H9 (cell line): Measurements from ENCODE around the gene JUP. TPM values are rescaled to one million over a fixed set of nuclear protein-coding genes. Genes with fewer than 3 reads are reported as not detected.

ENCODE experiments used
- DNase-seq: peaks from one replicate; pipeline ENCODE4 v3.0.0-alpha.2; 2017
- H2AFZ ChIP-seq: one replicate; pipeline ENCODE4 v1.6.1; 2013; ENCODE audit warnings: mild to moderate bottlenecking, low read length, control low read depth, moderate library complexity
- H2AK5ac ChIP-seq: 2 replicates; pipeline ENCODE4 v1.6.1; 2013; ENCODE audit warnings: low read length, control low read depth, mixed read lengths; ENCODE audit not compliant: insufficient read length
- H2BK120ac ChIP-seq: one replicate; pipeline ENCODE4 v1.6.1; 2013; ENCODE audit warnings: low read depth, mild to moderate bottlenecking, low read length, control low read depth, inconsistent platforms; ENCODE audit not compliant: poor library complexity, severe bottlenecking
- H2BK12ac ChIP-seq: 2 replicates; pipeline ENCODE4 v1.6.1; 2013; ENCODE audit warnings: low read length, control low read depth, mixed read lengths, low read depth; ENCODE audit not compliant: insufficient read length
- H2BK15ac ChIP-seq: 2 replicates; pipeline ENCODE4 v1.6.1; 2013; ENCODE audit warnings: low read depth, low read length, control low read depth
- H2BK20ac ChIP-seq: one replicate; pipeline ENCODE4 v1.6.1; 2013; ENCODE audit warnings: low read depth, mild to moderate bottlenecking, low read length, control low read depth, inconsistent platforms; ENCODE audit not compliant: poor library complexity, severe bottlenecking
- H2BK5ac ChIP-seq: 2 replicates; pipeline ENCODE4 v1.6.1; 2013; ENCODE audit warnings: low read length, control low read depth, mixed read lengths; ENCODE audit not compliant: insufficient read length
- H3K14ac ChIP-seq: 2 replicates; pipeline ENCODE4 v1.6.1; 2013; ENCODE audit warnings: low read length, control low read depth; ENCODE audit not compliant: insufficient read depth
- H3K18ac ChIP-seq: 2 replicates; pipeline ENCODE4 v1.6.1; 2013; ENCODE audit warnings: low read depth, mild to moderate bottlenecking, mixed read lengths, low read length, control low read depth; ENCODE audit not compliant: insufficient read length
- H3K23ac ChIP-seq: 2 replicates; pipeline ENCODE4 v1.6.1; 2013; ENCODE audit warnings: low read length, control low read depth, mixed read lengths, low read depth; ENCODE audit not compliant: insufficient read length
- H3K23me2 ChIP-seq: 2 replicates; pipeline ENCODE4 v1.6.1; 2013; ENCODE audit warnings: low read depth, mild to moderate bottlenecking, mixed read lengths, low read length, control low read depth; ENCODE audit not compliant: insufficient read length, poor library complexity, severe bottlenecking
- H3K27ac ChIP-seq: 2 replicates; pipeline ENCODE4 v1.5.1; 2013; ENCODE audit warnings: low read length, control low read depth, mixed read lengths, low read depth; ENCODE audit not compliant: insufficient read length
- H3K27me3 ChIP-seq: 2 replicates; pipeline ENCODE4 v1.6.1; 2013; ENCODE audit warnings: low read length, control low read depth, inconsistent platforms; ENCODE audit not compliant: insufficient read depth
- H3K4ac ChIP-seq: 2 replicates; pipeline ENCODE4 v1.6.1; 2013; ENCODE audit warnings: low read depth, mild to moderate bottlenecking, control low read depth, inconsistent platforms, low read length, moderate library complexity
- H3K4me1 ChIP-seq: 2 replicates; pipeline ENCODE4 v1.6.1; 2013; ENCODE audit warnings: low read length, control low read depth, inconsistent platforms; ENCODE audit not compliant: insufficient read depth
- H3K4me2 ChIP-seq: 2 replicates; pipeline ENCODE4 v1.6.1; 2013; ENCODE audit warnings: low read length, control low read depth, mixed read lengths; ENCODE audit not compliant: insufficient read length, insufficient read depth
- H3K56ac ChIP-seq: 2 replicates; pipeline ENCODE4 v1.6.1; 2013; ENCODE audit warnings: low read depth, mild to moderate bottlenecking, mixed read lengths, low read length, control low read depth; ENCODE audit not compliant: insufficient read length
- H3K79me1 ChIP-seq: 2 replicates; pipeline ENCODE4 v1.6.1; 2013; ENCODE audit warnings: low read depth, mild to moderate bottlenecking, moderate library complexity, low read length, control low read depth, inconsistent platforms; ENCODE audit not compliant: insufficient read depth, poor library complexity, severe bottlenecking
- H3K79me2 ChIP-seq: 2 replicates; pipeline ENCODE4 v1.6.1; 2013; ENCODE audit warnings: low read length, control low read depth, inconsistent platforms; ENCODE audit not compliant: insufficient read depth
- H3K9ac ChIP-seq: 2 replicates; pipeline ENCODE4 v1.6.1; 2013; ENCODE audit warnings: low read length, control low read depth, mixed read lengths; ENCODE audit not compliant: insufficient read length; ENCODE audit errors: extremely low read depth
- H3K9me3 ChIP-seq: one replicate; pipeline ENCODE4 v1.6.1; 2013; ENCODE audit warnings: low read depth, low read length, inconsistent platforms; ENCODE audit not compliant: control insufficient read depth
- H3T11ph ChIP-seq: one replicate; pipeline ENCODE4 v1.6.1; 2013; ENCODE audit warnings: mild to moderate bottlenecking, low read length, control low read depth, inconsistent platforms
- H4K20me1 ChIP-seq: one replicate; pipeline ENCODE4 v1.6.1; 2013; ENCODE audit not compliant: control insufficient read depth, insufficient read length, insufficient read depth
- H4K5ac ChIP-seq: 2 replicates; pipeline ENCODE4 v1.6.1; 2013; ENCODE audit warnings: low read depth, mild to moderate bottlenecking, mixed read lengths, low read length, control low read depth; ENCODE audit not compliant: insufficient read length
- H4K8ac ChIP-seq: replicated peaks from 2 replicates; pipeline ENCODE4 v1.6.1; 2013; ENCODE audit warnings: low read length, control low read depth, mixed read lengths, low read depth; ENCODE audit not compliant: insufficient read length
- H4K91ac ChIP-seq: 2 replicates; pipeline ENCODE4 v1.6.1; 2013; ENCODE audit warnings: low read depth, mild to moderate bottlenecking, moderate library complexity, mixed read lengths, low read length, control low read depth; ENCODE audit not compliant: insufficient read length
- H3K27ac Mint-ChIP-seq, 3 experiments: 2 replicates in 2 of 3; 3 replicates in 1 of 3; pipeline ENCODE4 v1.8.0; 2020 to 2021; ENCODE audit warnings: mixed read lengths in 3 of 3, mild to moderate bottlenecking in 1 of 3, moderate library complexity in 1 of 3
- H3K27me3 Mint-ChIP-seq: 2 replicates; pipeline ENCODE4 v1.8.0; 2021; ENCODE audit warnings: low read depth, mild to moderate bottlenecking, moderate library complexity, mixed read lengths
- H3K36me3 Mint-ChIP-seq, 3 experiments: 2 replicates in 2 of 3; 3 replicates in 1 of 3; pipeline ENCODE4 v1.8.0; 2020 to 2021; ENCODE audit warnings: low read depth in 3 of 3, mixed read lengths in 3 of 3; ENCODE audit not compliant: insufficient read depth in 1 of 3
- H3K4me1 Mint-ChIP-seq, 2 experiments: 2 replicates each; pipeline ENCODE4 v1.8.0; 2020; ENCODE audit warnings: mixed read lengths in 2 of 2
- H3K4me3 Mint-ChIP-seq, 2 experiments: 2 replicates in 1 of 2; 3 replicates in 1 of 2; pipeline ENCODE4 v1.8.0; 2020 to 2021; ENCODE audit warnings: mild to moderate bottlenecking in 2 of 2, mixed read lengths in 2 of 2, moderate library complexity in 1 of 2
- H3K9me3 Mint-ChIP-seq, 2 experiments: 2 replicates in 1 of 2; 3 replicates in 1 of 2; pipeline ENCODE4 v1.8.0; 2020; ENCODE audit warnings: mild to moderate bottlenecking in 2 of 2, mixed read lengths in 2 of 2, moderate library complexity in 1 of 2
- WGBS: extraction: QIAGEN DNeasy Blood & Tissue Kit; methylation state at CpG from one replicate; pipeline ENCODE4 v1.1.7; 2013; ENCODE audit warnings: missing lambda C conversion rate, low lambda C conversion rate, mixed read lengths; ENCODE audit not compliant: insufficient read length; ENCODE audit errors: extremely low coverage; 5-methylcytosine and 5-hydroxymethylcytosine counted together
- total RNA-seq: library from RNA; stranded (reverse); gene quantifications from 2 replicates; pipeline ENCODE4 v1.2.1, GENCODE V29; 2021
- TF ChIP-seq, protein P1 (sequence below): fragments of 200-600 bp; sonication (generic); conservative IDR thresholded peaks from 3 replicates; pipeline ENCODE4 v1.8.0; 2021; ENCODE audit warnings: antibody characterized with exemption, mild to moderate bottlenecking

JUP gene
- total RNA-seq, 1 experiment from 2014 or later: 90.1 TPM

DNA sequence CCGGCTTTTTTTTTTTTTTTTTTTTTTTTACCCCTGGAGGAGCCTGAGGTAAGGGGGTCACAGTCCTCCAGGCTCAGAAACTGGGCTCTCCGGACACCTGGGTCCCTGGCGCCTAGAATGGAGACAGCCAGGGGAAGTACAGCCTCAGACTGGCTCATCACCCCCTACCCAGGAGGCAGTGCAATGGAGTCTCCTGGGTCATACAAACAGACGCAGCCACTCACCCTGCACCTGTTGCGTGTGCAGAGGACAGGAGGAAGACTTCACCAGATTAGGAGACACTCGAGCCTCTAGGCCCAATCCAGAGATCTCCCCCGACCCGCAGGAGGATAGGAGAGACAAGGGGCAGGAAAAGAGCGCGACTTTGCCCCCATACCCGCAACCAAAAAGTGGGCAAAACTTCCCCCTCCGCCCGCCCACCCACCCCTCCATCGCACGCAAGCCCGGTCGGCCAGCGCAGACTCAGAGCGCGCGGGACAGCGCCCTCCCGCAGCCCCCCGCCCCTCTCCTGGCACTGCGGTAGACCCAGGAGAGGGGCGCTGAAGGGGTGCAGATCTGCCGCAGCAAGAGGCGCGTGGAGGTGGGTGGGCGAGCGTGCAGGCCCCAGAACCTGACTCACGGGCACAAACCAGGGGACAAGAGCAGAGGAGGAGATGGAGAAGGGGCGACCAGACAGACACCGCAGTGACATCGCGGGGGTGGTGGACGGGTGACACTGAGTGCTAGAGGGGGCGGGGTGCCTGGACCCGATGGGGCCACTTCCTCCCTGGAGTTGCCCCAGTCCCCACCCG is 53.0 kb downstream of the JUP start:
- no peak overlapping the region for H3K27ac Mint-ChIP-seq
- H2BK15ac ChIP-seq: no peak overlapping the region
- TF ChIP-seq, protein P1, sequence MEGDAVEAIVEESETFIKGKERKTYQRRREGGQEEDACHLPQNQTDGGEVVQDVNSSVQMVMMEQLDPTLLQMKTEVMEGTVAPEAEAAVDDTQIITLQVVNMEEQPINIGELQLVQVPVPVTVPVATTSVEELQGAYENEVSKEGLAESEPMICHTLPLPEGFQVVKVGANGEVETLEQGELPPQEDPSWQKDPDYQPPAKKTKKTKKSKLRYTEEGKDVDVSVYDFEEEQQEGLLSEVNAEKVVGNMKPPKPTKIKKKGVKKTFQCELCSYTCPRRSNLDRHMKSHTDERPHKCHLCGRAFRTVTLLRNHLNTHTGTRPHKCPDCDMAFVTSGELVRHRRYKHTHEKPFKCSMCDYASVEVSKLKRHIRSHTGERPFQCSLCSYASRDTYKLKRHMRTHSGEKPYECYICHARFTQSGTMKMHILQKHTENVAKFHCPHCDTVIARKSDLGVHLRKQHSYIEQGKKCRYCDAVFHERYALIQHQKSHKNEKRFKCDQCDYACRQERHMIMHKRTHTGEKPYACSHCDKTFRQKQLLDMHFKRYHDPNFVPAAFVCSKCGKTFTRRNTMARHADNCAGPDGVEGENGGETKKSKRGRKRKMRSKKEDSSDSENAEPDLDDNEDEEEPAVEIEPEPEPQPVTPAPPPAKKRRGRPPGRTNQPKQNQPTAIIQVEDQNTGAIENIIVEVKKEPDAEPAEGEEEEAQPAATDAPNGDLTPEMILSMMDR: no peak
- peaks cover 80% of the 10 kb centered on the region for H3K27me3 Mint-ChIP-seq
- no peak overlapping the region for H3K56ac ChIP-seq
- H3K4me1 Mint-ChIP-seq: peaks cover 12 to 38% of the 10 kb centered on the region in 2 experiments
- peak overlapping the region; percentile 54 for H3K4me2 ChIP-seq
- H3K4ac ChIP-seq: no peak overlapping the region
- no peak overlapping the region for H4K8ac ChIP-seq
- H2BK12ac ChIP-seq: no peak overlapping the region
- no peaks in the 10 kb centered on the region for H3K79me2 ChIP-seq
- no peaks in the 10 kb centered on the region for H3K79me1 ChIP-seq
- H3K9me3 ChIP-seq: no peaks in the 10 kb centered on the region
- H3K27me3 ChIP-seq: peaks cover 27% of the 10 kb centered on the region; the same call in 1 of the 2 replicates
- no peak overlapping the region for H3K18ac ChIP-seq
- no peak overlapping the region for H3K27ac ChIP-seq
- H2BK20ac ChIP-seq: no peak overlapping the region
- no CpG with 5 or more reads among the region's 40 CpGs for WGBS
- no peak overlapping the region for H2AK5ac ChIP-seq
- no peaks in the 10 kb centered on the region; a peak in 1 of 7 replicates for H3K36me3 Mint-ChIP-seq
- H3K23me2 ChIP-seq: peaks cover 8% of the 10 kb centered on the region
- H3K14ac ChIP-seq: no peak overlapping the region; the same call in 1 of the 2 replicates
- H3K23ac ChIP-seq: no peak overlapping the region
- no peak overlapping the region for H2AFZ ChIP-seq
- H4K20me1 ChIP-seq: no peaks in the 10 kb centered on the region
- no peak overlapping the region for H3K9ac ChIP-seq
- no peaks in the 10 kb centered on the region for H3K4me1 ChIP-seq
- no peak overlapping the region for H2BK120ac ChIP-seq
- no peak overlapping the region for H4K5ac ChIP-seq
- H4K91ac ChIP-seq: no peak overlapping the region
- no peak overlapping the region for H2BK5ac ChIP-seq
- H3K4me3 Mint-ChIP-seq: peak overlapping the region; percentile 68 to 87
- peak; percentile 49 for DNase-seq
- H3K9me3 Mint-ChIP-seq: no peaks in the 10 kb centered on the region
- no peak overlapping the region for H3T11ph ChIP-seq
